Measurements from ENCODE around the gene SDHA. TPM values are rescaled to one million over a fixed set of nuclear protein-coding genes. Genes with fewer than 3 reads are reported as not detected.
"Not testable (repeated sequence)": the region's sequence is repeated elsewhere in the genome, so short reads cannot be mapped to it uniquely, and the experiment has no call there.

SDHA gene
- total and polyA plus RNA-seq, 2 of the 8 experiments (the other 6 are each of a cell fraction or from before 2014, with no cell fraction given) = 59.7 to 87.3 TPM

DNA sequence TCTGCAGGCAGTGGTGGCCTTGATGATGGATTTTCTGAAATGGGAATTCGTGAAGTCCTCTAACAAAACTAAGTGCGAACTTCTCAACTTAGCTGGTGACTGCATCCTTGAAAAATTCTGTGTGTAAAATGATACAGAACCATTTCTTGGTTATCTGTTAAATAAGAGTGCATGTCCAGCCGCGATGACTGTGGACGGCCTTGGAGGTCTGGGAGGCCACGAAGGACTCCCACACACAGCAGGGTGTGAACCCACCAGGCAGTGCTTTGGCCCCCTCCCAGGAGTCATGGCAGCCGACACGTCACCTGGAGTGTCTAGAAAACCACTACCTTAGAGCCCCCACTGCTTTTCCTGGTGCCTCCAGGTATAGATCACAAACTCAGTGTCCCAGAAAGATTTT is 85.6 kb downstream of the SDHA start:
- peak; percentile 58 for FAIRE-seq
- H3K27ac ChIP-seq (ENCODE audit: low read depth, low read length); H2BK12ac ChIP-seq (ENCODE audit: low read depth, low read length); H3K14ac ChIP-seq (ENCODE audit: insufficient read length); H4K5ac ChIP-seq (ENCODE audit: insufficient read length, low read depth, low read length); H4K91ac ChIP-seq (replicated peaks; ENCODE audit: insufficient read length, low read length); H2BK15ac ChIP-seq (ENCODE audit: low read length); H4K8ac ChIP-seq (ENCODE audit: extremely low read depth, insufficient read depth, low read length); H3K23me2 ChIP-seq (ENCODE audit: low read depth, low read length); H2BK5ac ChIP-seq (ENCODE audit: low read depth, low read length); H2AK5ac ChIP-seq (ENCODE audit: low read depth, low read length); POLR2A ChIA-PET (ENCODE audit: partially characterized antibody); H3K4ac ChIP-seq (replicated peaks; ENCODE audit: insufficient read length, low read depth, low read length); H3K9ac ChIP-seq (replicated peaks in 1 of 4; ENCODE audit: extremely low read depth in 1 of 4, low read depth in 3 of 4, low read length in 3 of 4); H2BK120ac ChIP-seq (replicated peaks; ENCODE audit: low read depth, low read length); H2BK20ac ChIP-seq (ENCODE audit: low read length); H3K56ac ChIP-seq (replicated peaks; ENCODE audit: insufficient read length, low read depth, low read length); H2AFZ ChIP-seq (ENCODE audit: low read length); H4K20me1 ChIP-seq (replicated peaks in 1 of 2; ENCODE audit: control insufficient read depth in 1 of 2, insufficient read depth in 2 of 2, low read length in 2 of 2); H3K4me2 ChIP-seq (ENCODE audit: insufficient read depth in 1 of 2, low read depth in 2 of 2, low read length in 2 of 2); H3K9me3 ChIP-seq (ENCODE audit: insufficient read depth in 2 of 2, low read depth in 1 of 2, low read length in 1 of 2); H3K18ac ChIP-seq (ENCODE audit: extremely low read depth, low read length); H3K23ac ChIP-seq (ENCODE audit: insufficient read length); DNase-seq (ENCODE audit: low read depth in 1 of 2, low spot score in 2 of 2); H3K4me3 ChIP-seq (ENCODE audit: extremely low read depth in 1 of 4, insufficient read depth in 2 of 4, low read depth in 3 of 4, low read length in 4 of 4); H3K79me1 ChIP-seq (ENCODE audit: low read depth, low read length); H3K36me3 ChIP-seq (ENCODE audit: control insufficient read depth in 2 of 4, insufficient read depth in 4 of 4, low read length in 3 of 4); CTCF ChIA-PET (ENCODE audit: partially characterized antibody); H3K27me3 ChIP-seq (replicated peaks in 1 of 4; ENCODE audit: control insufficient read depth in 3 of 4, extremely low read depth in 1 of 4, insufficient read depth in 3 of 4, low read length in 3 of 4): not testable (repeated sequence)
- peaks cover 0 to 10% (median 5%) of the 10 kb centered on the region in 4 experiments; a peak in 3 of 7 replicates for H3K4me1 ChIP-seq (replicated peaks in 1 of 4; ENCODE audit: control insufficient read depth in 3 of 4, insufficient read depth in 4 of 4, low read length in 3 of 4)
- 98% methylated on average over 6 of the region's 8 CpGs; no CpG with 5 or more reads in 1 of the 2 experiments for WGBS, 2 experiments (ENCODE audit: extremely low coverage in 1 of 2, insufficient coverage in 1 of 2, insufficient read length in 1 of 2, insufficient replicate concordance in 2 of 2, low coverage in 1 of 2, low lambda C conversion rate in 2 of 2, missing lambda C conversion rate in 1 of 2)
- H3K79me2 ChIP-seq (ENCODE audit: control insufficient read depth in 1 of 2, insufficient read depth in 2 of 2, low read length in 2 of 2) = peaks cover 0 to 10% of the 10 kb centered on the region in 2 experiments; a peak in 1 of 4 replicates
